Adipose tissue (tissue), 3 donors: ENCODE data around the gene TMBIM6. TPM values are rescaled to one million over a fixed set of nuclear protein-coding genes. Genes with fewer than 3 reads are reported as not detected.
"Not testable (repeated sequence)": the region's sequence is repeated elsewhere in the genome, so short reads cannot be mapped to it uniquely, and the experiment has no call there.

Source experiments
- H3K27ac ChIP-seq: one replicate; pipeline ENCODE4 v1.5.1; 2013; ENCODE audit warnings: low read depth, low read length
- WGBS, 3 donors: extraction: QIAGEN DNeasy Blood & Tissue Kit; methylation state at CpG; one replicate each; pipeline ENCODE4 v1.1.7; 2013; 5-methylcytosine and 5-hydroxymethylcytosine counted together
- polyA plus RNA-seq, 3 donors: library from polyadenylated mRNA; stranded (reverse); fragments of 200-250 nt; gene quantifications; one replicate each; pipeline ENCODE4 v1.2.3, GENCODE V29; 2013
- donor health status: healthy with polysubstance abuse.
- donor health status: Bipolar disorder and iron deficiency.
- donor health status: healthy.

Gene TMBIM6, protein sequence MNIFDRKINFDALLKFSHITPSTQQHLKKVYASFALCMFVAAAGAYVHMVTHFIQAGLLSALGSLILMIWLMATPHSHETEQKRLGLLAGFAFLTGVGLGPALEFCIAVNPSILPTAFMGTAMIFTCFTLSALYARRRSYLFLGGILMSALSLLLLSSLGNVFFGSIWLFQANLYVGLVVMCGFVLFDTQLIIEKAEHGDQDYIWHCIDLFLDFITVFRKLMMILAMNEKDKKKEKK
- polyA plus RNA-seq = 100 to 1,000 TPM; 120 to 351 (median 210) TPM

DNA sequence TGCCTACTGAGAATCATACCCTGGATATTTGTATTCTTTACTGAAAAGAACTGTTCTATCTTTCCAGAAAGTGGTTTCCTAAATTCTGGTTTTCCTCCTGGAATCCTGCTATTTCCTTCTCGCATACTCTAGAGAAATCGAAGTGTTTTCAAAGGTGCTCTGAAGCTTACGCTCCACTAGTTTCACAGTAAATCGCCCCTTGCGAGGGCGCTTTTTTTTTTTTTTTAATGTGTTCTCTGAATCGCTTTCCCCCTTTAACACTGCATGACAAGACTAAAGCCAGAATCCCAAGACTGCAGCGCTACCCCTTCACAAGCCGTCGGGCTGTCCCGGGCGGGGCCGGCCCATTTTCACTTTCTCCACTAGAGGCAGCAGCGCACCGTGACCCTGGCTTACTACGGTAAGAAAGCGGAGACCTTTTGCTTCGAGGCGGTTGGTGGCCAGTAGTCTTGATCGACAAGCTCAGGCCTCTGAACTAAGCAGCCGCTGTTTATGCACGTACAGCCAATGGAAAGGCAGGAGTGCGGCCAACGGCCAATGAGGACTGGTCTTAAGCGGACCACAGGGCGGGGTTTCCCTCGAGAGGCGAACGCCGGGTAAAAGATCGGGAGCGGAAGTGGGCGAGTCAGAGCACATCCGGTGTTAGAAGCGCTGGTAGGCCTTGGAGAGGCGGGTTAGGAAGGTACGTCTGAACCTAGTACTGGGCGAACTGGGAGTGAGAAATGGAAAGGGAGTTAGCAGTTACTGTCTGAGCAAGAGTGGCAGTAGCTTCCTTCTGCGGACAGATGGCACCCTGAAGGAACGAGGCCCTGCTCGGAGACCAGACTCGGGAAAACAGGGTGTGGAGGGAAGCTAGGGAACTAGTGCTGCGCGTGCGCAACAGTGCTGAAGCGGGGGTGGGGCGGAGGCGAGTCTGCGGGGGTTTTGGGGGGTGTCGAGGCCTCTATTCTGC is at the start of gene TMBIM6:
TSS of gene TMBIM6 (plus strand) at position 628 of the 952 bp plus-strand sequence. CDS start 10,937 bp downstream, outside the sequence.
- 3 to 4% (median 4%) methylated on average over 48 to 50 of the region's 50 CpGs for WGBS, 3 donors
- peak within 1 kb of the TSS; percentile 76 for H3K27ac ChIP-seq

DNA sequence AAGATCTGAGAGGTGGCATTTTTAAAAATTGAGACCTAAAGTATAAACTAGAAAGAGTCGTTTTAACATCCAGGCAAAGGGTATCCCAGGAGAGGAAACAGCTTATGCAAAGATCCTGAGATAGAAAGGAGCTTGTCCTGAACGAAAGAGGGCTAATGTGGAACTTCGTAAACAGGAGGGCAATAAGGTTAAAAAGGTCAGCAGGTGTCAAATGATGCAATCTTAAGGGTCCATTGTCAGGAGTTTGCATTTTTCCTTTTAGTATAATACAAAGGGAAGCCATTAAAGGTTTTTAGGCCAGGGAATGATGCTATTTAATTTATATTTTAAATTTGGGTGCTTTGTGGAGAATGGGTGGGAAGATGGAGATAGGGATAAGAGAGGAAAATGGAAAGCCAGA is 48.5 kb upstream of the TMBIM6 start:
- 61 to 76% (median 63%) methylated on average over 3 of the region's 3 CpGs for WGBS, 3 donors
- no peak overlapping the region for H3K27ac ChIP-seq

DNA sequence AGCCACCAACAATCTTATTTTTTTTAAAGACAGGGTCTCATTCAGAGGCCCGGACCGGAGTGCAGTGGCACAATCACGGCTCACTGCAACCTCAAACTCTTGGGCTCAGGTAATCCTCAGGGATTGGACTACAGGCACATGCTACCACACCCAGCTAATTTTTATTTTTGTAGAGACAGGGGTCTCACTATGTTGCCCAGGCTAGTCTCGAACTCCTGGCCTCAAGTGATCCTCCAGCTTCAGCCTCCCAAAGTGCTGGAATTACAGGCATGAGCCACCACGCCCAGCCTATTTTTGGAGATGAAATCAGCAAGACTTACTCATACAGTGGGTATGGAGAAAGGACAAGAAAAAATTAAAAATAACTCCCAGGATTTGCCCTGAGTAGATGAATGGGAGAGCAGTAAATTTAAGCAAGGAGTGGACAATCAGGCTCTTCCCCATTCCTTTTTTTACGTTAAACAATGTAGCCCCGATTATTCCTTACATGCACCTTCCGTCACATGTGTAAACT is 47.4 kb upstream of the TMBIM6 start:
- WGBS, 3 donors = 90 to 93% (median 91%) methylated on average over 8 of the region's 8 CpGs
- H3K27ac ChIP-seq = no peak overlapping the region

DNA sequence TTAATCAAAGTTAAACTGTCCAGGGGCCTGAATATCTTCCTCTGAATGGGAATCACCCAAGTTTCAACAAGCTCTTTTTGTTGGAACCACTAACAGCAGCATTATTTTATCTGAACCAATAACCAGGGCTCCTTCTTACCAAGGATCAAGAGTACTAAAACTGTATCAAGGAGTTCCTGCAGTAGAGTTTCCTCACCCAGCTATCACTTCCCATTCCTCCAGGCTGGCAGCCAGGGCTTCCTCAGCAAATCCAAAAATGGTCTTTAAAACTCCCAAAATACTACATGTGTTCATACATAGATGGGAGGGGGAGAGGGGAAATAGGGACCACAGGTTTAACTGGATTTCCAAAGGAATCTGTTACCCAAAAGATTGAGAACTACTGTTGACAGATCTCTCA is 44.6 kb upstream of the TMBIM6 start:
- H3K27ac ChIP-seq = no peak overlapping the region

DNA sequence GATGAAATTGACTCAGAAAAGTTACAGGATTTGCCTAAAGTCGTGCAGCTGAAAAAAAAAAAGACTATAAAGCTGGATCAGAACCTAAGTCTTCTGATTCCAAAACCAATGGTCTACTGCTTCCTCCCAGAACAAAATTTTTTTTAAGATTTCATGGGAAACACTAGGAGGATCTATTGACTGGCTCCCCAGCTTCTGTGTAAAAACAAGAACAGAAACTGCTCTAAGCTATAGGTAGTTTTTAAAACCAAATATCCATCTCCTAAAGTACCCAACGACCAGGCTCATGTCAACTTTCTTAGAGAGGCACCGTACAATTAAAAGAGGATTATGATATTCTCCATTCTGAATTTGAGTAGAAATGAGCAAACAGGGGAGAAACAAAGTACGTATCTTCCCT is 43.5 kb upstream of the TMBIM6 start:
- no peak overlapping the region for H3K27ac ChIP-seq
- WGBS, 3 donors = 71 to 86% (median 80%) methylated on average over 4 of the region's 4 CpGs

DNA sequence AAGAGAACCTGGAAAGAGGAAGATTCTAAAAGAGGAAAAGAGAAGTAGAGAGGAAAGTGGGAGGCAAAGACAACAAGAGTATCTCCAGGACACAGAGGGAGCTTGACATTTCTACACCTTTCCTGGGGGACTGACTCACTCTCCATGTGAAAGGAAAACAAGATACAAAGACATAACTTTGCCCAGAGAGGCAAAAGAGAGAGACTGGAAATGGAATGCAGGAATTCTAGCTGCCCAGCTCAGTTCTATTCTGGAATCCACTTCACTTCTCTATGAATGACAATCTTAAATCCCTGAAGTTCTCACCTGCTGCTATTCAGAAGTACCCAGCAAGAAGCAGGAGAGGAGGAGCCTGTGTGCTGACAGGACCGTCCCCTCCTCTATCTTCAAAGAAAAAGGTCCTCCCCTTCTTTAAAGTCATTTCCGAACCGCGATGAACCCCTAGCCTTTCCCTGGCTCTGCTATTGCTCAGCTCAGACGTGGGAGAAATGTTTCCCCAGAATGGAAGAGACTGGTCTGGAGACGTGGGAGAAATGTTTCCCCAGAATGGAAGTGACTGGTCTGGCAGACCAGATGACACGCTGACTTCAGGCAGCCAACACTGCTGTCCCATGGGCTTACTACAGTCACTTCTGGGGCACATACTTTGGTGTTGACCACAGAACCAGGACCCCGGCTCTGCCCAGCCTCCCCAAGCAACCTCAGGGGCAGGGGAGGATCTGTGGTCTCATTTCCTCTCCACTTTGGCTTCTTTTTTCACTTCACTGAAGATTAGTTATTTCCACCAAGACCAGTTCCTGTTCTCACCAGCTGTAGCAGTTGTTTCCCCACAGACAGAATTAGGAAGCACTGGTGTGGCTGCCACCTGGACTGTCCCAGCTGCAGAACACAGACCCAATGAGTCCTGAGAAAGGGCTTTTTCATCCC is 42.5 kb upstream of the TMBIM6 start:
- 9 to 15% (median 12%) methylated on average over 8 of the region's 8 CpGs for WGBS, 3 donors
- no peak overlapping the region for H3K27ac ChIP-seq

DNA sequence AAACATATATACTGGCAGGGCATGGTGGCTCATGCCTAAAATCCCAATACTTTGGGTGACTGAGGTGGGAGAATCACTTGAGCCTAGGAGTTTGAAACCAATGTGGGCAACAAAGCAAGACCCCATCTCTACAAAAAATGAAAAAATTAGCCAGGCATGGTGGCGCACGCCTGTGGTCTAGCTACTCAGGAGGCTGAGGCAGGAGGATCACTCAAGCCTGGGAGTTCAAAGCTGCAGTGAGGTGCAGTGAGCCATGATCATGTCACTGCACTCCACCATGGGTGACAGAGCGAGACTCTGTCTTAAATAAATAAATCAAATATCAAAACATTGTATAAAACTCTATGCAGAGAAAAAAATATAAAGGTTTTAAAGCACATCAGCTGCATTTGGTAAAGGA is 39.3 kb upstream of the TMBIM6 start:
- no peak overlapping the region for H3K27ac ChIP-seq

DNA sequence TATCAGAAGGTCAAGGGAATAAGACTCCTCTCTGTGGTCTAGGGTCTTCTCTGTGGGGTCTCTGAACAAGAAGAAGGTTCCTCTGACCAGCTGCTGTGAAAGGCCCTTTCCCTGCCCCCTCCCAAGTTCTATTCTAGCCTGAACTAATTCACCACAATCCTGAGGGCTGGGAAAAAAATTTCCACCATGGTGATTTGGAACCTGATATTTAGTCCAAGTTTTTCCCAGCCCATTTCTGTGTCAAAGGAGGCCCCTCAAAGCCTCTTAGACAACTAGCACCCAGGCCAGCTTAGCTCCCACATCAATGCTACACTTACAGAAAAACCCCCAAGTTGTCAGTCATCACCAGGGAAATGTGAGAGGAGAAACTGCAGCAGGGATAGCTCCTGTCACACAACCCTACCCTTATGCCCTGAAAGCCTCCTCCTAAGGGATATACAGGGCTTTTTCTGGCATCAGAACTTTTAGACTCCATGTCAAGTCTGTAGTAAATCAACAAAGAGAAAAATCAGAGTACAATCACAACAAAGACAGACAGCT is 38.6 kb upstream of the TMBIM6 start:
- H3K27ac ChIP-seq = no peak overlapping the region

More for the DNA sequence above, 39.3 kb upstream of the TMBIM6 start:
- 91 to 99% (median 98%) methylated on average over 3 of the region's 3 CpGs for WGBS, 3 donors

DNA sequence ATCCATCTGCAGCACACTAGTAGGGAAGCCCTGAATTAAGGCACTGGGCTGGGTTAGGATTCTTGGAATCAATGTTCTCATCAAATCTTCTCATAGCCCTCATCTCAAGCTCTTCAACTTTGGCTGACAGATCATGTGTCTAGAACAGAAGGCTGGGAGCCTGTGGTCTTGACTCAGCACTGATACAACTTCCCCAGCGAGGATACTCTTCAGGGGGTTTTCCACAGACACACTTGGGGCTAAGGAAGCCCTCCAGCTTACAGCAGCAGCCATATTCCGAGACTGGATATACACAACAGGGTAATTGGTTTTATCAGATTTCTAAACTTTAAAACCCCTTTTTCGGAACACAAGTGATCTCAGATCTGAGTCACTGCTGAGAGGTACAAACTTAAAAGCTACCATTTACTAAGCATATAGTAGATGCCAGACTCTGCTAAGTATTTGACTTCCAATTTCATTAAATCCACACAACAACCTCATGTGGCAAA is 37.7 kb upstream of the TMBIM6 start:
- WGBS, 3 donors = 52 to 83% (median 57%) methylated on average over 3 of the region's 3 CpGs
- H3K27ac ChIP-seq = no peak overlapping the region

DNA sequence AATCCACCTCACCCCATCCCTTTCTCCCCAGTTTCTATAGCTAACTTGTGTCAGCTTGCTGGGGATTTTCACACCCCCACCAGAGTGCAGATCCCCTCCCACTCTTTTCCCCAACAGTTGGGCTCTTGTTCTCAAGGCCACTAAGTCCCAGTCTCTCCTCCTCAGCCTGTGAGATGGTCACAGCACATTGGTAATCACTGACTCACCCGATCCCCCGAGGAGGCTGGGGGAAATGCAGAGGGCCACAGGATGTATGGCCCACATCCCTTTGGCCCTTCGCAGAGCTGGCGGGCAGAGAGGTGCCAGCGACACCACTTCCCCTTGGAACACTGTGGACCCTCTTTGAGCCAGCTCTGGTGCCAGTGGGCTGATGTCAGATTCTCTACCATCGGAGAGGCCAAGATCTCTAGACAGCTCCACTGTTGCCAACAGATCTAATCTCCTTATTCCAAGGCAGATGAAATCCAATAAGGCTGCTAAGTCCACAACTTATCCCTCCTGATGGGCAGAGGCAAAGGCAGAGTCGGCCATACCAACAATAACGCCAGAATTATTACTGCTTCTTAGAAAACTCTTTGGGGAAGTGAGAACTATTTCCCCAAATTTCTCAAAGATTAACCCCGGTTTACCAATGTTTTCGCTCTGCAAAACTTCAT is 35.8 kb upstream of the TMBIM6 start:
- H3K27ac ChIP-seq = no peak overlapping the region
- 32 to 68% (median 33%) methylated on average over 10 of the region's 10 CpGs for WGBS, 3 donors

DNA sequence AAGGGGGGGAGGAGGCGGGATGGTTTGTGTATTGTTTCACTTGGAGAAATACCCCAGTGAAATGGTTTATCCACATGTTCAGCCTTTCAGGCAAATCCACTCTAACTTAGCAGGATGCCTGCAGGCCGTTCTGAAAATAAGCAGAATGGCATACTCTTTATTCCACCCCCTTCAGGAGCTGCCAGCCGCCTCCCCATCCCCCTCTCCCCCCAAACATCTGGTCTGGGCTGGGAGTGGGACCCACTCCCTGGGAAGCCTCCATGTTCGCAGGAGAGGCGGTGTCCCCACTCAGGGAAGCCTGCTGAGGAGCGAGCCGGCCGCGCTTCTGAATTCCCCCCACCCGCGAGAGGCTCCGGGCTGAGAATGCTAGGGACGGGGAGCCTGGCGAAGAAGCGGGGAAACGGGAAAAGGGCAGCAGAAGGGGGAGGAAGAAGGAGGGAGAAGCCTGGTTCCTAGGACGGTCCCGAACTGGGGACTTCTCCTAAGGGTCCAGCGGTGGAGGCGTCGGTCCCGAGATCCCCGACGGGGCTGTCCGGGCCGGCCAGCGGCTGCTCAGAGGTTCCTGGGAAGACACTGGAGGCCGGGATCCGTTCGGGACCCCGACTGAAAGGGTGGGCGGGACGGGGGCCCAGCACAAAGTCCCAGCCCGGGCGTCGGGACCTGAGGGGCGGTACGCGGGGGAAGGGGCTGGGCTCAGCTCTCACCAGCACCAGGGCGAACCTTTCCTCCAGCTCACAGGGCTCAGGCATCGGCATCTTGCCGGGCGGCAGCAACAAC is 34.8 kb upstream of the TMBIM6 start:
- WGBS, 3 donors = 1 to 12% (median 2%) methylated on average over 40 to 43 of the region's 43 CpGs
- H3K27ac ChIP-seq = no peak overlapping the region

DNA sequence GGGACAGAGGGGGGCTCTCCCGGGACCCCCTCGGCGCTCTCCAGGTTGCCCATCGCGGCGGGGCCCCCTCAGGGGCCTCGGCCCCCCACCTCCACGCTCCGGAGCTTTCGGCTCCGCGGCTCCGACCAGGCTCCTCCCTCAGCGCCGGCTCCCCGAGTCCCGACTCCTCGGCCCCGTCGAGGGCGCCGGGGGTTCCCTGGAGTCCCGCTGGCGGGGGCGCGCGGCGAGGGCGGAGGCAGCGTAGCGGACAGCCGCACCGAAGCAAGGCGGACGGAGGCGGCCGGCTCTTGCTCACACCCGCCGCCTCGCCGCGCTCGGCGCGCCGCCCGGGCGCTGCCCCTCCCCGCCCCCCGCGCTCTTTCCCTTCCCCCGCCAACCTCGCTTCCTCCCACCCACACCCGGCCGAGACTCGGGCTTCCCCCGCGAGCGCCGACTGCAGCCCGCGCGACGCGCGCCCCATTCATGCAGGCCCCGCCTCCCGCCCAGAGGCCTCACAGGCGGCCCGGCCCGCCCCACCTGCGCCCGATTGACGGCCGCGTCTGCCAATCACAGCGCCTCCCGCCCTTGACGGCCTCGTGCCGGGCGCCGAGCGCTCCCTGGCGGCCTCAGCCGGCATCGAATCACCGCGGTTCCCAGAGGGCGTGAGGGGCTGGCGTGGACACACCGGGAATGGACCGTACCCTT is 34.1 kb upstream of the TMBIM6 start, which contains the start of gene FMNL3:
TSS of gene FMNL3 (minus strand) at position 278 of the 684 bp plus-strand sequence. CDS start at position 53, 225 bp downstream.
- 0 to 1% (median 0%) methylated on average over 58 to 81 of the region's 93 CpGs for WGBS, 3 donors
- no peak within 1 kb of the TSS for H3K27ac ChIP-seq

DNA sequence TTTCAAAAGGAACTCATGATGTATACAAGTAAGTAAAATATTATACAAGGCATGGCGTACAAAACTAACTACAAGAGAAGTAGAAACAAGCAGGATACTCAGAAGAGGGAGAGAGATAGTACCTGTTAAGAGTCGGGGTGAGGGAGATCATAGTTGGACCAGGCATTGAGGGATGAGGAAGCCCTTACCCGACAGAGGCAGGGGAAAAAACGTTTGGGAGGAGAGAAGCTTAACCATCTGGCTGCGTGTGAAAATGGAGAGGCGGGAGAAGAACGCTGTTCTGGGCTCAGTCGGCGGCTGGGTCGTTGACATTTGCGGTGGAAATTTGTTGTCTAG is 33.6 kb upstream of the TMBIM6 start:
- H3K27ac ChIP-seq = no peak overlapping the region
- 43 to 48% (median 47%) methylated on average over 11 of the region's 11 CpGs for WGBS, 3 donors

DNA sequence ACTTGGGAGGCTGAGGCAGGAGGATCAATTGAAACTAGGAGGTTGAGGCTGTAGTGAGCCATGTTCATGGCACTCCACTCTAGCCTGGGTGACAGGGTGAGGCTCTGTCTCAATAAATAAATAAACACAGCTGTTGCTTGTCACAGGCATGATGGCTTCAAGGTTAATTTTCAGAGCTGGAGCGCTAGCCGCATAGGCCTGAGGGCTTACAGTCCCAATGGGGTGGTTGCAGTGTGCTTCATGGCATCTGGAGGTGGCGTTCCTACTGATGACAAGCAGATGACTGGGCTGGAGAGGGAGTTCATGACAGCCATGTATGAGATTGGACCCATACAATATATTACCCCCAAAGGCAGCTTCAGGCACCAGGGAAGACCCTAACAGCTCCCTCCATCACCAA is 32.5 kb upstream of the TMBIM6 start:
- 58 to 96% (median 93%) methylated on average over 3 of the region's 3 CpGs for WGBS, 3 donors
- no peak overlapping the region for H3K27ac ChIP-seq

DNA sequence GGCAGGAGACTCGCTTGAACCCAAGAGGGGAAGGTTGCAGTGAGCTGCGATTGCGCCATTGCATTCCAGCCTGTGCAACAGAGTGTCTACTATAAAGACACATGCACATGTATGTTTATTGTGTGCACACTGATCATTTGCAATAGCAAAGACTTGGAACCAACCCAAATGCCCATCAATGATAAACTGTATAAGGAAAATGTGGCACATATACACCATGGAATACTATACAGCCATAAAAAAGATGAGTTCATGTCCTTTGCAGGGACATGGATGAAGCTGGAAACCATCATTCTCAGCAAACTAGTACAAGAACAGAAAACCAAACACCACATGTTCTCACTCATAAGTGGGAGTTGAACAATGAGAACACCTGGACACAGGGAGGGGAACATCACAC is 27.4 kb upstream of the TMBIM6 start:
- not testable (repeated sequence) for H3K27ac ChIP-seq
- 85 to 98% (median 92%) methylated on average over 3 of the region's 3 CpGs for WGBS, 3 donors

DNA sequence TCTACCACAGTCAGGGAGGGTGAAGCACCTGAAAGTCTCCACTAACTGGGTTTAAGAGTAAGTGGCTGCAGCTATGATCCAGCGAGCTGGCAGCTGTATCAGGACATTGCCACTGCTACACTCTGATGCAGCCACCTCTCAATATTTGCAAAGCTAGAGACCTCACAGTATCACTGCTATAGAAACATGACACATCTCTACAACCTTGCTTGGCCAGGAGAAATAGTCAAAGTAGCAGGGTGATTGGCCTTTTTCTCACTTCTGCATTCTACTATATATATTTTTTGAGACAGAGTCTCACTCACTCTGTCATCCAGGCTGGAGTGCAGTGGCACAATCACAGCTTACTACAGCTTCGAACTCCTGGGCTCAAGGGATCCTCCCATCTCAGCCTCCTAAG is 24.8 kb upstream of the TMBIM6 start:
- WGBS, 3 donors = 64 to 75% (median 72%) methylated on average over 2 of the region's 2 CpGs
- no peak overlapping the region for H3K27ac ChIP-seq
